ENCODE results near the gene OR14J1.

OR14J1 gene

DNA sequence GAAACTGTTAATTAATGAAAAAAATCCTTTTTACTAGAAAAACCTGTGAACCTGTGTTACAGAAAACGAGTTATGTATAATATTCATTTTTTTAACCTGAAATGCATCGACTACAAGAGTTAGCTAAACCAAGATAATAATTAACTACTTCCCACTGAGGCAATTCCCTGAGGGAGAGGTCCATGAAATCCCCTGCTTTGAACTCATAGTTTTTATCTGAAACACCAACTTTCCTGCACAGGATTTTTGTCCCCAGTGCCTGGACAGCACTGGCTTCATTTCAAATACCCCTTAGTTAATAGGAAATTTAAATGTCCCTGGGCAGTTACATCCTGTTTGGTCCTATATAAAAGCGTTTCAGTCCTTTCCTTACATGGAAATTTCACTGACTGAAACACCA, at the start of gene OR14J1:
Gene OR14J1, plus strand, starts transcription at position 386 of the 400 bp plus-strand sequence. CDS start 4,989 bp downstream, outside the sequence.
- TF ChIP-seq, protein P1, sequence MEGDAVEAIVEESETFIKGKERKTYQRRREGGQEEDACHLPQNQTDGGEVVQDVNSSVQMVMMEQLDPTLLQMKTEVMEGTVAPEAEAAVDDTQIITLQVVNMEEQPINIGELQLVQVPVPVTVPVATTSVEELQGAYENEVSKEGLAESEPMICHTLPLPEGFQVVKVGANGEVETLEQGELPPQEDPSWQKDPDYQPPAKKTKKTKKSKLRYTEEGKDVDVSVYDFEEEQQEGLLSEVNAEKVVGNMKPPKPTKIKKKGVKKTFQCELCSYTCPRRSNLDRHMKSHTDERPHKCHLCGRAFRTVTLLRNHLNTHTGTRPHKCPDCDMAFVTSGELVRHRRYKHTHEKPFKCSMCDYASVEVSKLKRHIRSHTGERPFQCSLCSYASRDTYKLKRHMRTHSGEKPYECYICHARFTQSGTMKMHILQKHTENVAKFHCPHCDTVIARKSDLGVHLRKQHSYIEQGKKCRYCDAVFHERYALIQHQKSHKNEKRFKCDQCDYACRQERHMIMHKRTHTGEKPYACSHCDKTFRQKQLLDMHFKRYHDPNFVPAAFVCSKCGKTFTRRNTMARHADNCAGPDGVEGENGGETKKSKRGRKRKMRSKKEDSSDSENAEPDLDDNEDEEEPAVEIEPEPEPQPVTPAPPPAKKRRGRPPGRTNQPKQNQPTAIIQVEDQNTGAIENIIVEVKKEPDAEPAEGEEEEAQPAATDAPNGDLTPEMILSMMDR (IDR thresholded peaks at IDR 0.05; ENCODE audit: insufficient read depth, low read depth, low read length, missing control alignments), result no peak
- no peak within 1 kb of the TSS for H3K4me3 ChIP-seq (ENCODE audit: low read length)
- DNase-seq (ENCODE audit: low read depth), result no peak

DNA sequence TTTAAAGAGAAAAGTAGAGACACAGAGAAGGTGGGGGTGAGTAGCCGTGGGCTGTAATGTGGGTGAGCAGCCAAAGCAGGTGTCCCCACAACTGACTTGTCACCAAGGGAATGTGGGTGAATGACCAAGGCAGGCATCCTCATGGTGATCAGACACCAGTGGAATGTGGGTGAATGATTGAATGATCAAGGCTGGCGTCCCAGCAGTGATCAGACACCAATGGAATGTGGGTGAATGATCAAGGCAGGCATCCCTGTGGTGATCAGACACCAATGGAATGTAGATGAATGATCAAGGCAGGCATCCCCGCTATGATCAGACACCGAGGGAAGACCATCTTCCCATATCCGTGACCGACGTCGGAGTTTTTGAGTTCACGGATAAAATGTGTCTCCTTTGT, 49.8 kb upstream of the OR14J1 start:
- DNase-seq (ENCODE audit: low read depth), result no peak
- H3K4me3 ChIP-seq (ENCODE audit: low read length), result no peak overlapping the region
- TF ChIP-seq, protein P1 (IDR thresholded peaks at IDR 0.05; ENCODE audit: insufficient read depth, low read depth, low read length, missing control alignments), result no peak

GRCh38 chr6:29255530-29255929, 46.0 kb upstream of the OR14J1 start:
- H3K4me3 ChIP-seq (ENCODE audit: low read length), result no peak overlapping the region
- no peak for DNase-seq (ENCODE audit: low read depth)
- TF ChIP-seq, protein P1 (IDR thresholded peaks at IDR 0.05; ENCODE audit: insufficient read depth, low read depth, low read length, missing control alignments), result no peak

DNA sequence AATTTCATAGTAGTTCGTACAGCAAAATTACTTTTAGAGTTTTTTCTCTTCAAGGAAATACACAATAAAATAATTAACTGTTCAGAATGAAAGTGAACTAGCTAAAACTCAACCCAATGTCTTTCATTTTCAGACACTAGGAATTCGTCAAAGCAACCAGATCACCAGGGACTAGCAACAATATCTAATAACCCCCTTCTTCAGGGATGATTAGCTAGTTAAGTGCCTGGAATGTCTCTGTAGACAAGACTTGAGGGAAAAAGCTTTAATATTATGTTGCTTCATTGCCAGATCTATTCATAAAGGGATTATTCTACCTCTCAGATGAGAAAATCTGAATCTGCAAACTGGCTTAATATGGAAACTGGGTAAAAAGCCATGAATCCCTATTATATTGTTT, 41.8 kb upstream of the OR14J1 start:
- TF ChIP-seq, protein P1 (IDR thresholded peaks at IDR 0.05; ENCODE audit: insufficient read depth, low read depth, low read length, missing control alignments), result no peak
- no peak for DNase-seq (ENCODE audit: low read depth)
- no peak overlapping the region for H3K4me3 ChIP-seq (ENCODE audit: low read length)

- H3K4me3 ChIP-seq (ENCODE audit: low read length), result no peak overlapping the region
- DNase-seq (ENCODE audit: low read depth), result no peak
- TF ChIP-seq, protein P1 (IDR thresholded peaks at IDR 0.05; ENCODE audit: insufficient read depth, low read depth, low read length, missing control alignments), result no peak
Observed at GRCh38 chr6:29263001-29263400, 38.5 kb upstream of the OR14J1 start.

- TF ChIP-seq, protein P1 (IDR thresholded peaks at IDR 0.05; ENCODE audit: insufficient read depth, low read depth, low read length, missing control alignments), result no peak
- H3K4me3 ChIP-seq (ENCODE audit: low read length), result no peak overlapping the region
Observed at GRCh38 chr6:29294499-29294914, 7.0 kb upstream of the OR14J1 start.

DNA sequence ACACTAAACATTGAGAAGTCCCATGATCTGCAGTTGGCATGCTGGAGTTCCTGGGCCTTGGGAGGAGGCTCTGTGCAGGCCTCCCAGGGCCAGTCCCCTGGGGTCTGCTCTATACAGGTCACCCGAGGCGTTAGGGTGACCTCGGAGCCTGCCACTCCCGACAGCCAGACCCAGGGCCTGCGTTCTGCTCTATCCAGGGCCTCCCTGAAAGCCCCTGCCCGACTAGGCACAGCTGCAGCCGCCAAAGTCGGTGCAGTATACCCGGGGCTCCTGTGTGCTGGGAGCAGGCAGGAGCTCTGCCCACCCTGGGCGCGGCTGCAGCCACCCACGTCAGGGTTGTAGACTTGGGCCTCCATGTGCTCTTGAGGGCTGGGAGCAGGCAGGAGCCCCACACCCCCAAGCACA, 6.3 kb upstream of the OR14J1 start:
- TF ChIP-seq, protein P1 (IDR thresholded peaks at IDR 0.05; ENCODE audit: insufficient read depth, low read depth, low read length, missing control alignments), result no peak
- H3K4me3 ChIP-seq (ENCODE audit: low read length), result no peak overlapping the region
- DNase-seq (ENCODE audit: low read depth), result no peak

More at GRCh38 chr6:29294499-29294914, 7.0 kb upstream of the OR14J1 start:
- peak; percentile 74 for DNase-seq (ENCODE audit: low read depth)
